Kidney glomerular epithelial cell (primary cell): Measurements from ENCODE around the gene PPP2R5C.
A peak's percentile ranks its signal among the peaks of the same experiment; 100 is the strongest.
"Not testable (repeated sequence)": the region's sequence is repeated elsewhere in the genome, so short reads cannot be mapped to it uniquely, and the experiment has no call there.

Experiments used
- DNase-seq: peaks from one replicate; lab custom pipeline; 2025; lab: John Stamatoyannopoulos, UW

The PPP2R5C gene

GRCh38 chr14:101966742-101967141, 205.2 kb downstream of the PPP2R5C start:
- no peak for DNase-seq

GRCh38 chr14:101968186-101968585, 206.7 kb downstream of the PPP2R5C start:
- no peak for DNase-seq

GRCh38 chr14:101969481-101969880, 208.0 kb downstream of the PPP2R5C start:
- no peak for DNase-seq

- DNase-seq, result no peak
Measured at GRCh38 chr14:101970830-101971400, 209.4 kb downstream of the PPP2R5C start.

- DNase-seq, result not testable (repeated sequence)
Measured at GRCh38 chr14:101971458-101971857, 209.9 kb downstream of the PPP2R5C start.

- DNase-seq, result peak; percentile 95
Measured at GRCh38 chr14:101972126-101972866, 210.8 kb downstream of the PPP2R5C start.

- DNase-seq, result no peak
Measured at GRCh38 chr14:101973356-101973755, 211.8 kb downstream of the PPP2R5C start.

GRCh38 chr14:101975231-101975630, 213.7 kb downstream of the PPP2R5C start:
- no peak for DNase-seq
